GM23338 (cell line): ENCODE measurements around the gene PTGR3. TPM values are rescaled to one million over a fixed set of nuclear protein-coding genes. Genes with fewer than 3 reads are reported as not detected.

Experiments used
- ATAC-seq: fragments of 200-7000 bp; cut with Tn5 transposase; 3 replicates; pipeline ENCODE4 v1.9.1; 2020
- DNase-seq: peaks from one replicate; pipeline ENCODE4 v3.0.0-alpha.2; 2015; ENCODE audit warnings: low spot score
- H2AFZ ChIP-seq: fragments of 200-600 bp; sonication (generic); 2 replicates; pipeline ENCODE4 v1.8.0; 2016; ENCODE audit warnings: antibody characterized with exemption, mild to moderate bottlenecking, moderate library complexity
- H3F3A ChIP-seq: fragments of 200-600 bp; sonication (generic); replicated peaks from 2 replicates; pipeline ENCODE4 v1.8.0; 2017; ENCODE audit warnings: antibody characterized with exemption, mixed run types, low read depth
- H3K27ac ChIP-seq: fragments of 200-600 bp; sonication (generic); 2 replicates; pipeline ENCODE4 v1.6.1; 2016; ENCODE audit warnings: low read depth
- H3K27me3 ChIP-seq: fragments of 200-600 bp; sonication (generic); 2 replicates; pipeline ENCODE4 v1.8.0; 2016; ENCODE audit warnings: mild to moderate bottlenecking, mixed run types, moderate library complexity; ENCODE audit not compliant: insufficient read depth
- H3K36me3 ChIP-seq: fragments of 200-600 bp; sonication (generic); 2 replicates; pipeline ENCODE4 v1.8.0; 2016; ENCODE audit warnings: mild to moderate bottlenecking; ENCODE audit not compliant: insufficient read depth
- H3K4me1 ChIP-seq: fragments of 200-600 bp; sonication (generic); 2 replicates; pipeline ENCODE4 v1.8.0; 2016; ENCODE audit warnings: mild to moderate bottlenecking, moderate library complexity; ENCODE audit not compliant: insufficient read depth
- H3K4me2 ChIP-seq: fragments of 200-600 bp; sonication (generic); 2 replicates; pipeline ENCODE4 v1.7.1; 2017; ENCODE audit warnings: mixed run types
- H3K4me3 ChIP-seq: fragments of 200-600 bp; sonication (generic); 2 replicates; pipeline ENCODE4 v1.6.1; 2016; ENCODE audit warnings: mixed run types
- H3K79me2 ChIP-seq: fragments of 200-600 bp; sonication (generic); replicated peaks from 2 replicates; pipeline ENCODE4 v1.8.0; 2017; ENCODE audit warnings: mild to moderate bottlenecking; ENCODE audit not compliant: insufficient read depth
- H3K9me2 ChIP-seq: fragments of 200-600 bp; sonication (generic); 2 replicates; pipeline ENCODE4 v1.8.0; 2017; ENCODE audit not compliant: insufficient read depth
- H4K20me1 ChIP-seq: fragments of 200-600 bp; sonication (generic); replicated peaks from 2 replicates; pipeline ENCODE4 v1.8.0; 2017; ENCODE audit warnings: mild to moderate bottlenecking; ENCODE audit not compliant: insufficient read depth
- H3K27ac Mint-ChIP-seq: 2 replicates; pipeline ENCODE4 v1.8.0; 2020; ENCODE audit warnings: inconsistent platforms, mild to moderate bottlenecking, moderate library complexity, mixed read lengths
- H3K27me3 Mint-ChIP-seq: 3 replicates; pipeline ENCODE4 v1.8.0; 2022; ENCODE audit warnings: low read depth, mild to moderate bottlenecking, moderate library complexity, mixed read lengths, inconsistent platforms; ENCODE audit not compliant: insufficient read depth, poor library complexity
- H3K36me3 Mint-ChIP-seq: 3 replicates; pipeline ENCODE4 v1.8.0; 2021; ENCODE audit warnings: low read depth, mild to moderate bottlenecking, inconsistent platforms, moderate library complexity, mixed read lengths
- H3K4me1 Mint-ChIP-seq: 3 replicates; pipeline ENCODE4 v1.8.0; 2020; ENCODE audit warnings: mild to moderate bottlenecking, inconsistent platforms, mixed read lengths
- H3K4me3 Mint-ChIP-seq: 3 replicates; pipeline ENCODE4 v1.8.0; 2021; ENCODE audit warnings: moderate library complexity, mild to moderate bottlenecking, inconsistent platforms, mixed read lengths
- H3K9me3 Mint-ChIP-seq: 3 replicates; pipeline ENCODE4 v1.8.0; 2020; ENCODE audit warnings: moderate library complexity, mild to moderate bottlenecking, inconsistent platforms, mixed read lengths
- CREB1 ChIP-seq: fragments of 250-450 bp; sonication (Bioruptor Pico); IDR thresholded peaks from 2 replicates; pipeline ENCODE4 v1.5.0; 2020; ENCODE audit warnings: low read depth, mild to moderate bottlenecking, moderate library complexity
- EZH2 ChIP-seq: fragments of 200-600 bp; sonication (generic); IDR thresholded peaks from one replicate; pipeline ENCODE4 v1.8.0; 2017; ENCODE audit warnings: antibody characterized with exemption, mild to moderate bottlenecking, low read depth; ENCODE audit not compliant: unreplicated experiment
- EZH2phosphoT487 ChIP-seq: fragments of 200-600 bp; sonication (generic); IDR thresholded peaks from one replicate; pipeline ENCODE4 v1.8.1; 2018; ENCODE audit warnings: antibody characterized with exemption; ENCODE audit not compliant: unreplicated experiment
- JUNB ChIP-seq: IDR thresholded peaks from one replicate; pipeline ENCODE4 v1.6.1; 2016; ENCODE audit warnings: antibody characterized with exemption; ENCODE audit not compliant: unreplicated experiment
- NANOG ChIP-seq: IDR thresholded peaks from 2 replicates; pipeline ENCODE4 v1.6.1; 2016; ENCODE audit warnings: antibody characterized with exemption, borderline replicate concordance
- POLR2AphosphoS5 ChIP-seq: IDR thresholded peaks from 2 replicates; pipeline ENCODE4 v1.6.1; 2016; ENCODE audit warnings: antibody characterized with exemption, low read depth
- STAT1 ChIP-seq: IDR thresholded peaks from one replicate; pipeline ENCODE4 v1.6.1; 2016; ENCODE audit warnings: antibody characterized with exemption; ENCODE audit not compliant: unreplicated experiment
- ZNF114 ChIP-seq: fragments of 250-450 bp; sonication (Bioruptor Pico); IDR thresholded peaks from 2 replicates; pipeline ENCODE4 v1.5.0; 2020; ENCODE audit warnings: mild to moderate bottlenecking, moderate library complexity
- ZNF331 ChIP-seq: fragments of 250-450 bp; sonication (Bioruptor Pico); IDR thresholded peaks from 2 replicates; pipeline ENCODE4 v1.5.0; 2020; ENCODE audit warnings: low read depth, mild to moderate bottlenecking, moderate library complexity
- polyA plus RNA-seq: library from polyadenylated mRNA; unstranded; fragments of >200 nt; fragmentation: Nextera tagmentation; extraction: Ambion mirVana; gene quantifications from 2 replicates; pipeline ENCODE4 v1.2.1, GENCODE V29; 2016
- total RNA-seq: library from RNA; depleted of rRNA; stranded (reverse); fragments of >200 nt; shearing (Covaris generic); gene quantifications from 2 replicates; pipeline ENCODE4 v1.2.3, GENCODE V29; 2014
- TF ChIP-seq, protein P1 (sequence below): IDR thresholded peaks from 2 replicates; pipeline ENCODE4 v1.6.1; 2016; ENCODE audit warnings: antibody characterized with exemption
- TF ChIP-seq, protein P2 (sequence below): fragments of 250-450 bp; sonication (Bioruptor Pico); IDR thresholded peaks from 2 replicates; pipeline ENCODE4 v1.5.0; 2020; ENCODE audit warnings: mild to moderate bottlenecking, moderate library complexity
- TF ChIP-seq, protein P3 (sequence below): IDR thresholded peaks from one replicate; pipeline ENCODE4 v1.6.1; 2018; ENCODE audit warnings: antibody characterized with exemption; ENCODE audit not compliant: unreplicated experiment
- TF ChIP-seq, protein P4 (sequence below), 2 experiments: fragments of 200-600 bp in 1 of 2; sonication (generic) in 1 of 2; conservative IDR thresholded peaks; 2 replicates each; pipeline versions ENCODE4 v1.5.1 to v1.6.1; 2016 to 2017; ENCODE audit warnings: antibody characterized with exemption in 2 of 2, low read depth in 2 of 2, mild to moderate bottlenecking in 2 of 2, moderate library complexity in 1 of 2

PTGR3 gene
- total and polyA plus RNA-seq, 2 experiments from 2014 or later: 0.84 to 1.5 TPM

DNA sequence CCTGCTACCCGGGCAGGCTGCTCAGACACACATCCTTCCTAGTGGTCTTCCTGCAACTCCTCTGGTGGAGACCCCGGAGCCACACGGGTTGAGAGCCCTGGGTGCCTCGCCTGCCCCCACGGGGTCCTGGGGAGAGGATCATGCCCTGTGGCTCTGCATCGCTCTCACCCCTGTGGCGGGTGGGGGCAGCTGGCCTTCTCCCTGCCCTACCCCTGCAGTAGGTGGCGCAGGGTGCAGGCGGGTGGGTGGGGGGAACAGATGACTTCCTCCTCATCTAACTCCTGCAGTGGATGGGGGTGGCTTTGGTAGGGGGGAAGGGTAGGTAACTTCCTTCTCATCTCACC is 40.2 kb upstream of the PTGR3 start:
- Mint-ChIP-seq H3K27ac (no peak overlapping the region), H3K9me3 (no peaks in the 10 kb centered on the region), H3K4me1 (no peaks in the 10 kb centered on the region; the same call in 2 of the 3 replicates), H3K4me3 (no peak overlapping the region), H3K36me3 (no peaks in the 10 kb centered on the region), H3K27me3 (no peaks in the 10 kb centered on the region)
- H4K20me1 ChIP-seq: no peaks in the 10 kb centered on the region
- H3K79me2 ChIP-seq: no peaks in the 10 kb centered on the region
- DNase-seq (no peak), ATAC-seq (no peak)
- no peak for TF ChIP-seq JUNB
- TF ChIP-seq, protein P1, sequence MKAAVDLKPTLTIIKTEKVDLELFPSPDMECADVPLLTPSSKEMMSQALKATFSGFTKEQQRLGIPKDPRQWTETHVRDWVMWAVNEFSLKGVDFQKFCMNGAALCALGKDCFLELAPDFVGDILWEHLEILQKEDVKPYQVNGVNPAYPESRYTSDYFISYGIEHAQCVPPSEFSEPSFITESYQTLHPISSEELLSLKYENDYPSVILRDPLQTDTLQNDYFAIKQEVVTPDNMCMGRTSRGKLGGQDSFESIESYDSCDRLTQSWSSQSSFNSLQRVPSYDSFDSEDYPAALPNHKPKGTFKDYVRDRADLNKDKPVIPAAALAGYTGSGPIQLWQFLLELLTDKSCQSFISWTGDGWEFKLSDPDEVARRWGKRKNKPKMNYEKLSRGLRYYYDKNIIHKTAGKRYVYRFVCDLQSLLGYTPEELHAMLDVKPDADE: no peak
- TF ChIP-seq, protein P2, sequence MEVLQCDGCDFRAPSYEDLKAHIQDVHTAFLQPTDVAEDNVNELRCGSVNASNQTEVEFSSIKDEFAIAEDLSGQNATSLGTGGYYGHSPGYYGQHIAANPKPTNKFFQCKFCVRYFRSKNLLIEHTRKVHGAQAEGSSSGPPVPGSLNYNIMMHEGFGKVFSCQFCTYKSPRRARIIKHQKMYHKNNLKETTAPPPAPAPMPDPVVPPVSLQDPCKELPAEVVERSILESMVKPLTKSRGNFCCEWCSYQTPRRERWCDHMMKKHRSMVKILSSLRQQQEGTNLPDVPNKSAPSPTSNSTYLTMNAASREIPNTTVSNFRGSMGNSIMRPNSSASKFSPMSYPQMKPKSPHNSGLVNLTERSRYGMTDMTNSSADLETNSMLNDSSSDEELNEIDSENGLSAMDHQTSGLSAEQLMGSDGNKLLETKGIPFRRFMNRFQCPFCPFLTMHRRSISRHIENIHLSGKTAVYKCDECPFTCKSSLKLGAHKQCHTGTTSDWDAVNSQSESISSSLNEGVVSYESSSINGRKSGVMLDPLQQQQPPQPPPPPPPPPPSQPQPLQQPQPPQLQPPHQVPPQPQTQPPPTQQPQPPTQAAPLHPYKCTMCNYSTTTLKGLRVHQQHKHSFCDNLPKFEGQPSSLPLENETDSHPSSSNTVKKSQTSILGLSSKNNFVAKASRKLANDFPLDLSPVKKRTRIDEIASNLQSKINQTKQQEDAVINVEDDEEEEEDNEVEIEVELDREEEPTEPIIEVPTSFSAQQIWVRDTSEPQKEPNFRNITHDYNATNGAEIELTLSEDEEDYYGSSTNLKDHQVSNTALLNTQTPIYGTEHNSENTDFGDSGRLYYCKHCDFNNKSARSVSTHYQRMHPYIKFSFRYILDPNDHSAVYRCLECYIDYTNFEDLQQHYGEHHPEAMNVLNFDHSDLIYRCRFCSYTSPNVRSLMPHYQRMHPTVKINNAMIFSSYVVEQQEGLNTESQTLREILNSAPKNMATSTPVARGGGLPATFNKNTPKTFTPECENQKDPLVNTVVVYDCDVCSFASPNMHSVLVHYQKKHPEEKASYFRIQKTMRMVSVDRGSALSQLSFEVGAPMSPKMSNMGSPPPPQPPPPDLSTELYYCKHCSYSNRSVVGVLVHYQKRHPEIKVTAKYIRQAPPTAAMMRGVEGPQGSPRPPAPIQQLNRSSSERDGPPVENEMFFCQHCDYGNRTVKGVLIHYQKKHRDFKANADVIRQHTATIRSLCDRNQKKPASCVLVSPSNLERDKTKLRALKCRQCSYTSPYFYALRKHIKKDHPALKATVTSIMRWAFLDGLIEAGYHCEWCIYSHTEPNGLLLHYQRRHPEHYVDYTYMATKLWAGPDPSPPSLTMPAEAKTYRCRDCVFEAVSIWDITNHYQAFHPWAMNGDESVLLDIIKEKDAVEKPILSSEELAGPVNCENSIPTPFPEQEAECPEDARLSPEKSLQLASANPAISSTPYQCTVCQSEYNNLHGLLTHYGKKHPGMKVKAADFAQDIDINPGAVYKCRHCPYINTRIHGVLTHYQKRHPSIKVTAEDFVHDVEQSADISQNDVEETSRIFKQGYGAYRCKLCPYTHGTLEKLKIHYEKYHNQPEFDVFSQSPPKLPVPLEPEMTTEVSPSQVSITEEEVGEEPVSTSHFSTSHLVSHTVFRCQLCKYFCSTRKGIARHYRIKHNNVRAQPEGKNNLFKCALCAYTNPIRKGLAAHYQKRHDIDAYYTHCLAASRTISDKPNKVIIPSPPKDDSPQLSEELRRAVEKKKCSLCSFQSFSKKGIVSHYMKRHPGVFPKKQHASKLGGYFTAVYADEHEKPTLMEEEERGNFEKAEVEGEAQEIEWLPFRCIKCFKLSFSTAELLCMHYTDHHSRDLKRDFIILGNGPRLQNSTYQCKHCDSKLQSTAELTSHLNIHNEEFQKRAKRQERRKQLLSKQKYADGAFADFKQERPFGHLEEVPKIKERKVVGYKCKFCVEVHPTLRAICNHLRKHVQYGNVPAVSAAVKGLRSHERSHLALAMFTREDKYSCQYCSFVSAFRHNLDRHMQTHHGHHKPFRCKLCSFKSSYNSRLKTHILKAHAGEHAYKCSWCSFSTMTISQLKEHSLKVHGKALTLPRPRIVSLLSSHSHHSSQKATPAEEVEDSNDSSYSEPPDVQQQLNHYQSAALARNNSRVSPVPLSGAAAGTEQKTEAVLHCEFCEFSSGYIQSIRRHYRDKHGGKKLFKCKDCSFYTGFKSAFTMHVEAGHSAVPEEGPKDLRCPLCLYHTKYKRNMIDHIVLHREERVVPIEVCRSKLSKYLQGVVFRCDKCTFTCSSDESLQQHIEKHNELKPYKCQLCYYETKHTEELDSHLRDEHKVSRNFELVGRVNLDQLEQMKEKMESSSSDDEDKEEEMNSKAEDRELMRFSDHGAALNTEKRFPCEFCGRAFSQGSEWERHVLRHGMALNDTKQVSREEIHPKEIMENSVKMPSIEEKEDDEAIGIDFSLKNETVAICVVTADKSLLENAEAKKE (CRISPR knock-in tag): no peak
- no peak for TF ChIP-seq ZNF331 (CRISPR knock-in tag)
- TF ChIP-seq, protein P3, sequence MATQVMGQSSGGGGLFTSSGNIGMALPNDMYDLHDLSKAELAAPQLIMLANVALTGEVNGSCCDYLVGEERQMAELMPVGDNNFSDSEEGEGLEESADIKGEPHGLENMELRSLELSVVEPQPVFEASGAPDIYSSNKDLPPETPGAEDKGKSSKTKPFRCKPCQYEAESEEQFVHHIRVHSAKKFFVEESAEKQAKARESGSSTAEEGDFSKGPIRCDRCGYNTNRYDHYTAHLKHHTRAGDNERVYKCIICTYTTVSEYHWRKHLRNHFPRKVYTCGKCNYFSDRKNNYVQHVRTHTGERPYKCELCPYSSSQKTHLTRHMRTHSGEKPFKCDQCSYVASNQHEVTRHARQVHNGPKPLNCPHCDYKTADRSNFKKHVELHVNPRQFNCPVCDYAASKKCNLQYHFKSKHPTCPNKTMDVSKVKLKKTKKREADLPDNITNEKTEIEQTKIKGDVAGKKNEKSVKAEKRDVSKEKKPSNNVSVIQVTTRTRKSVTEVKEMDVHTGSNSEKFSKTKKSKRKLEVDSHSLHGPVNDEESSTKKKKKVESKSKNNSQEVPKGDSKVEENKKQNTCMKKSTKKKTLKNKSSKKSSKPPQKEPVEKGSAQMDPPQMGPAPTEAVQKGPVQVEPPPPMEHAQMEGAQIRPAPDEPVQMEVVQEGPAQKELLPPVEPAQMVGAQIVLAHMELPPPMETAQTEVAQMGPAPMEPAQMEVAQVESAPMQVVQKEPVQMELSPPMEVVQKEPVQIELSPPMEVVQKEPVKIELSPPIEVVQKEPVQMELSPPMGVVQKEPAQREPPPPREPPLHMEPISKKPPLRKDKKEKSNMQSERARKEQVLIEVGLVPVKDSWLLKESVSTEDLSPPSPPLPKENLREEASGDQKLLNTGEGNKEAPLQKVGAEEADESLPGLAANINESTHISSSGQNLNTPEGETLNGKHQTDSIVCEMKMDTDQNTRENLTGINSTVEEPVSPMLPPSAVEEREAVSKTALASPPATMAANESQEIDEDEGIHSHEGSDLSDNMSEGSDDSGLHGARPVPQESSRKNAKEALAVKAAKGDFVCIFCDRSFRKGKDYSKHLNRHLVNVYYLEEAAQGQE: no peak
- TF ChIP-seq POLR2AphosphoS5: no peak
- TF ChIP-seq EZH2phosphoT487: no peak
- TF ChIP-seq CREB1 (CRISPR knock-in tag): no peak
- no peak for TF ChIP-seq STAT1
- TF ChIP-seq, protein P4, sequence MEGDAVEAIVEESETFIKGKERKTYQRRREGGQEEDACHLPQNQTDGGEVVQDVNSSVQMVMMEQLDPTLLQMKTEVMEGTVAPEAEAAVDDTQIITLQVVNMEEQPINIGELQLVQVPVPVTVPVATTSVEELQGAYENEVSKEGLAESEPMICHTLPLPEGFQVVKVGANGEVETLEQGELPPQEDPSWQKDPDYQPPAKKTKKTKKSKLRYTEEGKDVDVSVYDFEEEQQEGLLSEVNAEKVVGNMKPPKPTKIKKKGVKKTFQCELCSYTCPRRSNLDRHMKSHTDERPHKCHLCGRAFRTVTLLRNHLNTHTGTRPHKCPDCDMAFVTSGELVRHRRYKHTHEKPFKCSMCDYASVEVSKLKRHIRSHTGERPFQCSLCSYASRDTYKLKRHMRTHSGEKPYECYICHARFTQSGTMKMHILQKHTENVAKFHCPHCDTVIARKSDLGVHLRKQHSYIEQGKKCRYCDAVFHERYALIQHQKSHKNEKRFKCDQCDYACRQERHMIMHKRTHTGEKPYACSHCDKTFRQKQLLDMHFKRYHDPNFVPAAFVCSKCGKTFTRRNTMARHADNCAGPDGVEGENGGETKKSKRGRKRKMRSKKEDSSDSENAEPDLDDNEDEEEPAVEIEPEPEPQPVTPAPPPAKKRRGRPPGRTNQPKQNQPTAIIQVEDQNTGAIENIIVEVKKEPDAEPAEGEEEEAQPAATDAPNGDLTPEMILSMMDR (conservative IDR thresholded peaks at IDR 0.05; ENCODE audit: low read depth in 2 of 2): no peak
- TF ChIP-seq ZNF114 (CRISPR knock-in tag): no peak
- TF ChIP-seq NANOG: no peak
- no peak for TF ChIP-seq EZH2
- H3K27me3 ChIP-seq: no peaks in the 10 kb centered on the region
- no peak overlapping the region for H2AFZ ChIP-seq
- H3K4me3 ChIP-seq: no peak overlapping the region
- H3K9me2 ChIP-seq: no peaks in the 10 kb centered on the region
- no peak overlapping the region for H3K4me2 ChIP-seq
- H3K27ac ChIP-seq: no peak overlapping the region
- H3K36me3 ChIP-seq: no peaks in the 10 kb centered on the region
- H3F3A ChIP-seq: no peaks in the 10 kb centered on the region
- H3K4me1 ChIP-seq: no peaks in the 10 kb centered on the region
